ENCODE data around the gene ANP32E. TPM values are rescaled to one million over a fixed set of nuclear protein-coding genes. Genes with fewer than 3 reads are reported as not detected.
A peak's percentile ranks its signal among the peaks of the same experiment; 100 is the strongest.
"Not testable (repeated sequence)": the region's sequence is repeated elsewhere in the genome, so short reads cannot be mapped to it uniquely, and the experiment has no call there.

Gene ANP32E
- polyA plus RNA-seq, 3 donors = 4.6 to 26.6 (median 20.4) TPM

DNA sequence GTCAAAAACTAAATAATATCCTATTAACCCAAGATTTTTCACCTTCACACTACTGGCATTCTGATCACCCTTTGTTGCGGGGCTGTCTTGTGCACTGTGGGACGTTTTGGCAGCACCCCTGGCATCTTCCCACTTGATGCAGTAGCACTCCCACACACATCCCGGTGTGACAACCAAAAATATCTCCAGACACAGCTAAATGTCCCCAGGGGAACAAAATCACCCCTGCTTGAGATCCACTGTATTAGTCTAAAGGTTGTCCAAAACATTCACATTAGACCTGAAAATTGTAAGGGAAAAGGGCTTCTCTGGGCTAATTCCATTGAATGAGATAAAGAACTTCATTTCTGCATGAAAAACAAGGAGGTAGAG is 48.4 kb downstream of the ANP32E start:
- Histone ChIP-seq H3K36me3 (replicated peaks in 1 of 2; ENCODE audit: control insufficient read depth in 1 of 2, insufficient read depth in 2 of 2, low read length in 2 of 2) (no peaks in the 10 kb centered on the region), H2AFZ (ENCODE audit: insufficient read depth, low read depth, low read length, poor library complexity, severe bottlenecking) (peak overlapping the region; percentile 32), H3K4me2 (replicated peaks; ENCODE audit: extremely low read depth, low read length, poor library complexity, severe bottlenecking) (peak overlapping the region; percentile 65), H3K4me1 (ENCODE audit: control insufficient read depth in 1 of 2, insufficient read depth in 2 of 2, low read length in 2 of 2) (peaks cover 52% of the 10 kb centered on the region in 2 donors), H3K79me2 (ENCODE audit: insufficient read depth, low read length) (no peaks in the 10 kb centered on the region), H3K4me3 (replicated peaks in 1 of 3; ENCODE audit: low read depth in 2 of 3, low read length in 3 of 3) (peak overlapping the region in 1 of 3 experiments; percentile 70), H4K20me1 (ENCODE audit: insufficient read depth, low read length) (no peaks in the 10 kb centered on the region), H3K27me3 (ENCODE audit: control insufficient read depth in 2 of 2, insufficient read depth in 2 of 2, low read length in 2 of 2) (no peaks in the 10 kb centered on the region), H3K9ac (ENCODE audit: insufficient read depth, low read length, poor library complexity, severe bottlenecking) (no peak overlapping the region), H3K27ac (ENCODE audit: low read depth in 1 of 2, low read length in 2 of 2) (peak overlapping the region; percentile 82 to 88), H3K9me3 (replicated peaks in 1 of 2; ENCODE audit: control insufficient read depth in 1 of 2, insufficient read depth in 1 of 2, low read length in 2 of 2) (no peaks in the 10 kb centered on the region)
- H3K36me3 Mint-ChIP-seq = peaks cover 5 to 11% of the 10 kb centered on the region in 2 donors
- 6% methylated on average over 2 of the region's 3 CpGs for whole genome bisulfite sequencing (ENCODE audit: insufficient coverage)
- H3K4me1 Mint-ChIP-seq = peaks cover 42% of the 10 kb centered on the region
- H3K9me3 Mint-ChIP-seq = peaks cover 0 to 5% (median 3%) of the 10 kb centered on the region in 7 donors
- H3K27me3 Mint-ChIP-seq (ENCODE audit: low read depth in 3 of 3) = peaks cover 0 to 4% (median 0%) of the 10 kb centered on the region in 3 donors
- H3K4me3 Mint-ChIP-seq = peak overlapping the region in 1 of 2 donors; percentile 85
- TF ChIP-seq, protein P1, sequence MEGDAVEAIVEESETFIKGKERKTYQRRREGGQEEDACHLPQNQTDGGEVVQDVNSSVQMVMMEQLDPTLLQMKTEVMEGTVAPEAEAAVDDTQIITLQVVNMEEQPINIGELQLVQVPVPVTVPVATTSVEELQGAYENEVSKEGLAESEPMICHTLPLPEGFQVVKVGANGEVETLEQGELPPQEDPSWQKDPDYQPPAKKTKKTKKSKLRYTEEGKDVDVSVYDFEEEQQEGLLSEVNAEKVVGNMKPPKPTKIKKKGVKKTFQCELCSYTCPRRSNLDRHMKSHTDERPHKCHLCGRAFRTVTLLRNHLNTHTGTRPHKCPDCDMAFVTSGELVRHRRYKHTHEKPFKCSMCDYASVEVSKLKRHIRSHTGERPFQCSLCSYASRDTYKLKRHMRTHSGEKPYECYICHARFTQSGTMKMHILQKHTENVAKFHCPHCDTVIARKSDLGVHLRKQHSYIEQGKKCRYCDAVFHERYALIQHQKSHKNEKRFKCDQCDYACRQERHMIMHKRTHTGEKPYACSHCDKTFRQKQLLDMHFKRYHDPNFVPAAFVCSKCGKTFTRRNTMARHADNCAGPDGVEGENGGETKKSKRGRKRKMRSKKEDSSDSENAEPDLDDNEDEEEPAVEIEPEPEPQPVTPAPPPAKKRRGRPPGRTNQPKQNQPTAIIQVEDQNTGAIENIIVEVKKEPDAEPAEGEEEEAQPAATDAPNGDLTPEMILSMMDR (IDR thresholded peaks at IDR 0.05) = peak; percentile 65
- no peak for DNase-seq
- H3K27ac Mint-ChIP-seq = peak overlapping the region; percentile 93 to 97 (median 95)
- intact Hi-C loops (cut with micrococcal nuclease) = loop anchor here (5.0 to 10.0 kb wide), 4 partner anchors 47 to 293 kb away; partner anchors contain the start of genes ANP32E (in 1 of the 2), BOLA1 (in 1 of the 2) and MTMR11 (in 1 of the 2)

GRCh38 chr1:150186789-150187559 is 48.9 kb downstream of the ANP32E start:
- intact Hi-C loops (cut with micrococcal nuclease) = loop anchor here (5.0 to 10.0 kb wide), 4 partner anchors 48 to 292 kb away; partner anchors contain the start of genes ANP32E (in 1 of the 2), BOLA1 (in 1 of the 2) and MTMR11 (in 1 of the 2)
- DNase-seq = peak; percentile 79 to 91 (median 85)
- H3K9ac ChIP-seq (ENCODE audit: insufficient read depth, low read length, poor library complexity, severe bottlenecking) = peak overlapping the region; percentile 32
- peak overlapping the region; percentile 32 for H2AFZ ChIP-seq (ENCODE audit: insufficient read depth, low read depth, low read length, poor library complexity, severe bottlenecking)
- H3K79me2 ChIP-seq (ENCODE audit: insufficient read depth, low read length) = no peaks in the 10 kb centered on the region
- Mint-ChIP-seq H3K36me3 (peaks cover 5 to 8% of the 10 kb centered on the region in 2 donors), H3K9me3 (peaks cover 0 to 5% (median 3%) of the 10 kb centered on the region in 7 donors), H3K4me1 (peaks cover 47% of the 10 kb centered on the region), H3K27me3 (ENCODE audit: low read depth in 3 of 3) (peaks cover 0 to 4% (median 0%) of the 10 kb centered on the region in 3 donors), H3K27ac (peak overlapping the region; percentile 93 to 97 (median 95)), H3K4me3 (peak overlapping the region; percentile 56 to 85)
- peaks cover 58% of the 10 kb centered on the region in 2 donors for H3K4me1 ChIP-seq (ENCODE audit: control insufficient read depth in 1 of 2, insufficient read depth in 2 of 2, low read length in 2 of 2)
- H3K36me3 ChIP-seq (replicated peaks in 1 of 2; ENCODE audit: control insufficient read depth in 1 of 2, insufficient read depth in 2 of 2, low read length in 2 of 2) = no peaks in the 10 kb centered on the region
- peak overlapping the region; percentile 43 to 70 (median 47) for H3K4me3 ChIP-seq (replicated peaks in 1 of 3; ENCODE audit: low read depth in 2 of 3, low read length in 3 of 3)
- H3K9me3 ChIP-seq (replicated peaks in 1 of 2; ENCODE audit: control insufficient read depth in 1 of 2, insufficient read depth in 1 of 2, low read length in 2 of 2) = no peaks in the 10 kb centered on the region
- WGBS (ENCODE audit: insufficient coverage) = 0% methylated on average over 3 of the region's 10 CpGs
- TF ChIP-seq, protein P1 (IDR thresholded peaks at IDR 0.05) = peak; percentile 89
- H4K20me1 ChIP-seq (ENCODE audit: insufficient read depth, low read length) = no peaks in the 10 kb centered on the region
- peak overlapping the region; percentile 65 for H3K4me2 ChIP-seq (replicated peaks; ENCODE audit: extremely low read depth, low read length, poor library complexity, severe bottlenecking)
- peak overlapping the region; percentile 82 to 88 for H3K27ac ChIP-seq (ENCODE audit: low read depth in 1 of 2, low read length in 2 of 2)
- H3K27me3 ChIP-seq (ENCODE audit: control insufficient read depth in 2 of 2, insufficient read depth in 2 of 2, low read length in 2 of 2) = no peaks in the 10 kb centered on the region

DNA sequence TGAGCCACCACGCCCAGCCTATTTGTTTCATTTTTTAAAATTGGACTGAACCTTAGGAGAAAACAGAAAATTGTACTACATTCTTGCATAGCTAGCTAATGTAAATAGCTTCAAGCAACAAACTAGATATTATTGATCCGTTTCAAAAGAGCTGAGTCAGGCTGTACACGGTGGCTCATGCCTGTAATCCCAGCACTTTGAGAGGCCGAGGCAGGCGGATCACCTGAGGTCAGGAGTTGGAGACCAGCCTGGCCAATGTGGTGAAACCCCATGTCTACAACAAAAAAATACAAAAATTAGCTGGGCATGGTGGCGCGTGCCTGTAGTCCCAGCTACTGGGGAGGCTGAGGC is 49.5 kb downstream of the ANP32E start:
- not testable (repeated sequence) for H3K36me3 ChIP-seq (replicated peaks in 1 of 2; ENCODE audit: control insufficient read depth in 1 of 2, insufficient read depth in 2 of 2, low read length in 2 of 2); H3K79me2 ChIP-seq (ENCODE audit: insufficient read depth, low read length); H3K27me3 ChIP-seq (ENCODE audit: control insufficient read depth in 2 of 2, insufficient read depth in 2 of 2, low read length in 2 of 2); H4K20me1 ChIP-seq (ENCODE audit: insufficient read depth, low read length); H2AFZ ChIP-seq (ENCODE audit: insufficient read depth, low read depth, low read length, poor library complexity, severe bottlenecking); H3K9me3 Mint-ChIP-seq; H3K27me3 Mint-ChIP-seq (ENCODE audit: low read depth in 3 of 3); H3K9me3 ChIP-seq (replicated peaks in 1 of 2; ENCODE audit: control insufficient read depth in 1 of 2, insufficient read depth in 1 of 2, low read length in 2 of 2); DNase-seq
- peaks cover 53% of the 10 kb centered on the region for H3K4me1 Mint-ChIP-seq
- peak overlapping the region in 2 of 3 experiments; percentile 27 to 70 for H3K4me3 ChIP-seq (replicated peaks in 1 of 3; ENCODE audit: low read depth in 2 of 3, low read length in 3 of 3)
- intact Hi-C loops (cut with micrococcal nuclease) = loop anchor here (5.0 to 10.0 kb wide), 4 partner anchors 48 to 292 kb away; partner anchors contain the start of genes ANP32E (in 1 of the 2), BOLA1 (in 1 of the 2) and MTMR11 (in 1 of the 2)
- peaks cover 63 to 64% of the 10 kb centered on the region in 2 donors for H3K4me1 ChIP-seq (ENCODE audit: control insufficient read depth in 1 of 2, insufficient read depth in 2 of 2, low read length in 2 of 2)
- peak overlapping the region; percentile 56 to 85 for H3K4me3 Mint-ChIP-seq
- 56% methylated on average over 4 of the region's 7 CpGs for WGBS (ENCODE audit: insufficient coverage)
- peaks cover 5 to 10% of the 10 kb centered on the region in 2 donors for H3K36me3 Mint-ChIP-seq
- H3K9ac ChIP-seq (ENCODE audit: insufficient read depth, low read length, poor library complexity, severe bottlenecking) = peak overlapping the region; percentile 32
- peak overlapping the region; percentile 93 to 97 (median 95) for H3K27ac Mint-ChIP-seq
- H3K27ac ChIP-seq (ENCODE audit: low read depth in 1 of 2, low read length in 2 of 2) = peak overlapping the region; percentile 82 to 88
- peak overlapping the region; percentile 65 for H3K4me2 ChIP-seq (replicated peaks; ENCODE audit: extremely low read depth, low read length, poor library complexity, severe bottlenecking)

Measured in CD14-positive monocyte (primary cell).